Muscle layer of colon (tissue), 2 donors: ENCODE data around the gene ZNF587.
A peak's percentile ranks its signal among the peaks of the same experiment; 100 is the strongest.
"Not testable (repeated sequence)": the region's sequence is repeated elsewhere in the genome, so short reads cannot be mapped to it uniquely, and the experiment has no call there.

Source experiments
- H3K27ac ChIP-seq: one replicate; pipeline ENCODE4 v1.7.0; 2013; ENCODE audit warnings: low read depth, mild to moderate bottlenecking, low read length, moderate library complexity
- H3K27me3 ChIP-seq, 2 donors: one replicate each; pipeline ENCODE4 v1.7.0; 2013; ENCODE audit warnings: low read length in 2 of 2, mild to moderate bottlenecking in 2 of 2; ENCODE audit not compliant: insufficient read depth in 2 of 2, control insufficient read depth in 1 of 2
- H3K36me3 ChIP-seq: one replicate; pipeline ENCODE4 v1.7.0; 2013; ENCODE audit warnings: mild to moderate bottlenecking, low read length; ENCODE audit not compliant: insufficient read depth
- H3K4me1 ChIP-seq: one replicate; pipeline ENCODE4 v1.7.0; 2013; ENCODE audit warnings: mild to moderate bottlenecking, low read length; ENCODE audit not compliant: insufficient read depth
- H3K4me3 ChIP-seq, 2 donors: one replicate each; pipeline ENCODE4 v1.7.0; 2013; ENCODE audit warnings: low read length in 2 of 2, low read depth in 1 of 2, mild to moderate bottlenecking in 1 of 2, moderate library complexity in 1 of 2
- H3K9ac ChIP-seq: one replicate; pipeline ENCODE4 v1.7.0; 2013; ENCODE audit warnings: low read length
- H3K9me3 ChIP-seq: one replicate; pipeline ENCODE4 v1.7.0; 2013; ENCODE audit warnings: mild to moderate bottlenecking, low read length
- donor health status: abdominal sarcoma.
- donor health status: Adenocarcinoma of cecum.

Gene ZNF587

DNA sequence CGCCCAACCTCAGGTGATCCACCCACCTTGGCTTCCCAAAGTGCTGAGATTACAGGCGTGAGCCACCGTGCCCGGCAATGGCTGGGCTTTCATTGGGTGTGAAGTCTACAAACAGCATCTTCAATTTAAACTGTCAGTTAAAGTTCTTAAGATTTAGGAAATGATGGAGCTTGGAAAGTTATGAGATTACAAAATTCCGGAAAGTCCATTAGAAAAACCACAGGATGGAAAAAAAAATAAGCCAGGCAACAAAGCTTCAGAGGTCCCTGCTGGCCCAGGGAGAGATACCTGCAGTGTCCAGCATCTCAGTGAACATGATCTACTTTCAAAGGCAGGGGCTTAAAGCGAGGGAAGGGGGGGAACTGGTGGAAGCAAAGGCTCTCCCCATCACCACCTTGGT is 24.1 kb upstream of the ZNF587 start:
- Histone ChIP-seq H3K27ac (no peak overlapping the region), H3K9me3 (no peaks in the 10 kb centered on the region), H3K4me1 (peaks cover 8% of the 10 kb centered on the region), H3K27me3 (no peaks in the 10 kb centered on the region), H3K4me3 (no peak overlapping the region), H3K9ac (no peak overlapping the region), H3K36me3 (no peaks in the 10 kb centered on the region)

DNA sequence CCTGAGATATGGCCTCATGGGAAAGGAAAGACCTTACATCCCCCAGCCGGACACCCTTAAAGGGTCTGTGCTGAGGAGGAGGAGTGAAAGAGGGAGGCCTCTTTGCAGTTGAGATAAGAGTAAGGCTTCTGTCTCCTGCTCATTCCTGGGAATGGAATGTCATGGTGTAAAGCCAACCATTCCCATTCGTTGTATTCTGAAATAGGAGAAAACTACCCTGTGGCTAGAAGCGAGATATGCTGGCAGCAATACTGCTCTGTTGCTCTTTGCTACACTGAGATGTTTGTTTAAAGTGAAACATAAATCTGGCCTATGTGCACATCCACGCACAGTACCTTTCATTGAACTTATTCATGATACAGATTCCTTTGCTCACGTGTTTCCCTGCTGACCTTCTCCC is 20.3 kb upstream of the ZNF587 start:
- H3K4me3 ChIP-seq, result no peak overlapping the region
- peaks cover 3% of the 10 kb centered on the region for H3K4me1 ChIP-seq
- H3K9ac ChIP-seq, result no peak overlapping the region
- no peaks in the 10 kb centered on the region for H3K9me3 ChIP-seq
- H3K27ac ChIP-seq, result no peak overlapping the region
- no peaks in the 10 kb centered on the region for H3K36me3 ChIP-seq
- no peaks in the 10 kb centered on the region for H3K27me3 ChIP-seq

DNA sequence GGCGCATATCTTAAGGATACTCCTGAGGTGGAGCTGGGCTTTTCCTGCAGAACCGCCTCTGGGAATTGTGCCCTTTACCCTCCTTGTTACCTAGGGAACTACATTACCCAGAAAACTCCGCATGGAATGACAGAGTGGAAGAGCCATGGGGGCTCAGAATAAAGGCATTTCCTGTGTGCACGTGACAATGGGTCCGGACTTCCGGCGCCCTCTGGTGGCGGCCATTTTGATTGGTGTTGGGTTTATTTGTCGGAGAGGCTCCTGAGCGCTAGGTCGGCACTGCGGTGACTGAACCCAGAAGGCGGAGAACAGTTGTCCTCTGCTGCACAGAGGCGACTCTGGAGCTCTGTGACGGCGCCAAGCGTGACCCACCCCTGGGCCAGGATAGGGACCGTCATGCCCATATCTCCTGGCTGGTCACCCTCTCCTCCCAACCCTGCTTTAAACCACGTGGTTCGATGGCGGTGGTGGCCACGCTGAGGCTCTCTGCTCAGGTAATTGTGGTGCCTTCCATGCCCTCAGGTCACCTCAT is 19.5 kb upstream of the ZNF587 start, which contains the start of gene ZNF587B:
Gene ZNF587B, plus strand, starts transcription at position 229 of the 532 bp plus-strand sequence. Its CDS starts 230 bp downstream, at position 459.
- H3K36me3 ChIP-seq, result no peaks in the 10 kb centered on the region
- H3K9me3 ChIP-seq, result no peaks in the 10 kb centered on the region
- no peaks in the 10 kb centered on the region for H3K27me3 ChIP-seq
- peaks cover 3% of the 10 kb centered on the region for H3K4me1 ChIP-seq
- no peak within 1 kb of the TSS for H3K27ac ChIP-seq
- H3K9ac ChIP-seq, result no peak within 1 kb of the TSS
- H3K4me3 ChIP-seq, result peak within 1 kb of the TSS; percentile 66 to 80

DNA sequence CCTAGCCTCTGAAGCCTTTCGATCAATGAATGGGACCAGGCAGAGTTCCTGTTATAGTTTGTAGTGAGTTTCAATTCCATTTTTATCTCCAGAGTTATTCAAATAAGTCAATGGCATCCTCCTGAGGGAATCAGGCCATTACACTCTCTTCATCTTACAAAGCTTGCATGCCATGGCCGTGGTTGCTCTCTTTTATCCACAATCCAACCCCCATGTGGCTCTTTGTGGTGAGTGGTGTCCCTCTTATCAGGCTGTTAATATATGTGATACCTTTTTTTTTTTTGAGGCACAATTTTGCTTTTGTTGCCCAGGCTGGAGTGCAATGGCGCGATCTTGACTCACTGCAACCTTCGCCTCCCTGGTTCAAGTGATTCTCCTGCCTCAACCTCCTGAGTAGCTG is 12.7 kb upstream of the ZNF587 start:
- H3K9me3 ChIP-seq, H3K9ac ChIP-seq, H3K4me3 ChIP-seq, H3K27me3 ChIP-seq, H3K27ac ChIP-seq, H3K4me1 ChIP-seq, H3K36me3 ChIP-seq: not testable (repeated sequence)

DNA sequence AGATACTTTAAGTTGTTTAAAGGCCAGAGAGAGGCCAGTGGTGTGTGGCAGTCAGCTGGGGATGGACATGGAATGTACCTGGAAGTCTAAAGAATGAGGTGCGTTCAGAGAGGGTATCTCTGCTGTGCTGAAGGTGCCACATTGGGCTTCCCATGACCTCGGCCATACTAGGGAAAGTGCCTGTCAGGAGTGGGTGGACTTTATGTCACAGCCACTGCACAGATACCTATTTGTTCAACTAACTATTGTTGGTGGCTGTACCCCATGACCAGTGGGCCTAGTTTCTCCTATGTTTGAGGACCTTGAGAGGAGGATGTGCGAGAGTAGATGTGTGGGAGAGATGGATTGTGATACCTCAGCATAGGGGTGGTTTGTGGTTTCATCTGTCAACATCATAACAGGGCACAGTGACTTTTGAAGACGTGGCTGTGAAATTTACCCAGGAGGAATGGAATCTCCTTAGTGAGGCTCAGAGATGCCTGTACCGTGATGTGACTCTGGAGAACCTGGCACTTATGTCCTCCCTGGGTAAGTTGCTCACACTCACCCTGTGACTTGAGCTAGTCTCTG is 11.0 kb upstream of the ZNF587 start:
- H3K9ac ChIP-seq, H3K27ac ChIP-seq, H3K36me3 ChIP-seq, H3K4me1 ChIP-seq, H3K27me3 ChIP-seq, H3K9me3 ChIP-seq, H3K4me3 ChIP-seq: not testable (repeated sequence)

DNA sequence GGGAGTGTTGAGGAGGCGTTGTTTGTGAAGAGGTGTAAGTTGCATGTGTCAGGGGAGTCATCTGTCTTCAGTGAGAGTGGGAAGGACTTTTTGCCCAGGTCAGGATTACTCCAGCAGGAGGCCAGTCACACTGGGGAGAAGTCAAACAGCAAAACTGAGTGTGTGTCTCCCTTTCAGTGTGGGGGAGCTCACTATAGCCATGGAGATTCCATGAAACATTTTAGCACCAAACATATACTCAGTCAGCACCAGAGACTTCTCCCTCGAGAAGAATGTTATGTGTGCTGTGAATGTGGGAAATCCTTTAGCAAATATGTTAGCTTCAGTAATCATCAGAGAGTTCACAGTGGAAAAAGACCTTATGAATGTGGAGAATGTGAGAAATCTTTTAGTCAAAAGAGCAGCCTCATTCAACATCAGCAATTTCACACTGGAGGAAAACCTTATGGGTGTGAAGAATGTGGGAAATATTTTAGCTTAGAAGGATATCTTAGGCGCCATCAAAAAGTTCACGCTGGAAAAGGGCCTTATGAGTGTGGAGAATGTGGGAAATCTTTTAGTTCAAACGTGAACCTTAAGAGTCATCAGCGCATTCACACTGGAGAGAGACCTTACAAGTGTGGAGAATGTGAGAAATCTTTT is 8.4 kb upstream of the ZNF587 start:
- Histone ChIP-seq H3K9ac (no peak overlapping the region), H3K4me3 (no peak overlapping the region), H3K27me3 (no peaks in the 10 kb centered on the region), H3K9me3 (no peaks in the 10 kb centered on the region), H3K27ac (no peak overlapping the region), H3K36me3 (no peaks in the 10 kb centered on the region), H3K4me1 (no peaks in the 10 kb centered on the region)

DNA sequence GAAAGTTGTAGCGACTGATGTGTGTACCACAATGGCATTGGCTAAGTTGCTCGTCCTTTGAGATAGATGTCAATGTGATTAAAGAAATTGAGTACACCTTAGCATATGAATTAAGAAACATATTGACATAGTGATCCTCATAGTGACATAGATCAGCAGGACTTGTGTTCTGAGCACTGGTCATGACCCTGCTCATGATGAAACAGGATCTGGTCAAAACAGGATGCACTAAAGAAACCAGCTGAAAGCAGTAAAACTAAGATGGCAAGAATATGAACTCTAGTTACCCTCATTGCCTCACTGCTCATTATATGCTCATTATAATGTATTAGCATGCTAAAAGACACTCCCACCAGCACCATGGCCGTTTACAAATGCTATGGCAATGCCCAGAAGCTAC is 2.5 kb upstream of the ZNF587 start:
- not testable (repeated sequence) for H3K9me3 ChIP-seq, H3K36me3 ChIP-seq, H3K4me3 ChIP-seq, H3K27me3 ChIP-seq, H3K9ac ChIP-seq, H3K27ac ChIP-seq
- peaks cover 12% of the 10 kb centered on the region for H3K4me1 ChIP-seq

DNA sequence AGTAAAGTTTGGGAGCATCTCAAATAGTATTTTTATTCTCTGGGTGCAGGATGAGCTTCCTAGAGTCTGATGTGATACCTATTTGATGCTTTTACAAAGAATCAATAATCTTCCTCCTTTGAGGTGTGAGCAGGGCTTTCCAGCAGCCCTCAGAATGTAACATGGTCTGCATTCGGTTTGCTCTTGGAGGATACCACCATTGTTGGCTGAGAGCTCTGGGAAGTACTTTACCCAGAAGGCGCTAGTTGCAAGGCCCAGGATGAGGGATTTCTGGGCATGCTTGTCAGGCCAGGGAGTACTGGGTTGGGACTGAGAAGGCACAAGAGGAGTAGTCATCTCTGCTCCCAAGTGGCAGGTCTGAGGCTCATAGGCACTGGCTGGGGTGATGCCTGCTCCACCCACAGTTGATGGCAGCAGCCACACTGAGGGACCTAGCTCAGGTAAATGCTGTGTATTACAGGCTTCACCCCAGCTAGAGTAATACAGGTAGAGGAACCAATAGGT is 445 bp upstream of the ZNF587 start:
- H3K27me3 ChIP-seq, H3K36me3 ChIP-seq, H3K27ac ChIP-seq, H3K9ac ChIP-seq, H3K9me3 ChIP-seq: not testable (repeated sequence)
- H3K4me1 ChIP-seq, result peaks cover 12% of the 10 kb centered on the region
- peak overlapping the region; percentile 80 to 84 for H3K4me3 ChIP-seq

DNA sequence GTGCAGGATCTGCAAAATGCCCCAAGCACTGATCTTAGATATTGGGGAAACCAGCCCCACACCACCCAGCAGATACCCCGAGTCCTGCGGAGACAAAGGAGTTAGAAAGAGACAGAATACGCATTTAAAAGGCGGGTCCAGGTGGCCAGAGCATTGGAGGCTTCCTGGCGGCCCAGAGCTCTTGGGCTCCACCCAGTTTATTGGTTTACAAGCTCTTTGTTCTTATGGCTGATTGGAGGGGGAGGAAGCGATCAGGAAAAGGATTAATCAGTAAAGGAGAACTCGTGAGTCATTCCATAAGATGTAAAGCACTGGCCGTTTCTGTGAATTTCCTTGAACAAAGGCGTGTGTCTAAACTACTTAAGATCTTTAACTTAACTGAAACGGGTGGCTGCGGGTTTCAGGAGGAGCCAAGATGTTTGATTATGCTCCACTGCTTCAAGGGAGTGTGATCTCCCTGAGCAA is 926 bp downstream of the ZNF587 start:
- Histone ChIP-seq H3K27me3 (no peaks in the 10 kb centered on the region), H3K4me1 (peaks cover 12% of the 10 kb centered on the region), H3K36me3 (peaks cover 4% of the 10 kb centered on the region), H3K9ac (peak overlapping the region; percentile 28), H3K4me3 (peak overlapping the region; percentile 80 to 84), H3K27ac (no peak overlapping the region), H3K9me3 (no peaks in the 10 kb centered on the region)

DNA sequence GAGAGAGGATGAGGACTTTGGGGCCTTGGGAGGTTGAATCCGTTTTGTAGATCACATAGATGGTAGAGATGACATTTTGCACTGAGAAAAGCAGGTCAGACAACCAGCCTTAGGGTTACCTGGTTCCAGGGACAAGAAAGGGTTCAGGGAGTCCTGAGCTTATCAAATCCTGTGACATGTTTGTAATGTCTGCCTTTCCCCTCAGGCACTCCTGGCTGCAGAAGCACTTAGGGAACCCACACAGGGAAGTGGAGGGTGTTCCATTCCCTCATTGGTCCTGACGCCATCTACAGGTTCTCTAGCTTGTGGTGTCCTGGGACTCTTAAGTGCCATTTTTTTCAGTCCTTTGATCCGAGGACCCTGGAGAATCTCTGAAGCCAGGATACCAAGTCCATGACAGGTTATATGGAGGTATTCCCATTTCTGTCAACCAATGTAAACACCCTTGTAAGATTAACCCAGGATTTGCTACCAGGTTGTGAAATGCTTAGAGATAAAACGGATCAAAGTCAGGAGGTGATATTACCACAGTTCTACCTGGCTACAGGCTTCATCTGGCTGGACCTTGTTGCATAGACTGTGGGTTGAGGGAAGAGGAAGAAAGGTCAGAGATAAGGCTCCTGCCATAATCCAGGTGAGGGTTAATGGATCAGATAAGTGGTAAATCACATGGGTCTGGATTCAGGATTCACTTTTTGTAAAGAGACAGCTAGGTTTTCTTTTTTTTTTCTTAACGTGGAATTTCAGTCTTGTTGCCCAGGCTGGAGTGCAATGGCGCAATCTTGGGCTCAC is 2.3 kb downstream of the ZNF587 start:
- H3K9ac ChIP-seq, H3K27me3 ChIP-seq, H3K4me3 ChIP-seq, H3K36me3 ChIP-seq, H3K9me3 ChIP-seq, H3K27ac ChIP-seq: not testable (repeated sequence)
- H3K4me1 ChIP-seq, result peaks cover 12% of the 10 kb centered on the region

DNA sequence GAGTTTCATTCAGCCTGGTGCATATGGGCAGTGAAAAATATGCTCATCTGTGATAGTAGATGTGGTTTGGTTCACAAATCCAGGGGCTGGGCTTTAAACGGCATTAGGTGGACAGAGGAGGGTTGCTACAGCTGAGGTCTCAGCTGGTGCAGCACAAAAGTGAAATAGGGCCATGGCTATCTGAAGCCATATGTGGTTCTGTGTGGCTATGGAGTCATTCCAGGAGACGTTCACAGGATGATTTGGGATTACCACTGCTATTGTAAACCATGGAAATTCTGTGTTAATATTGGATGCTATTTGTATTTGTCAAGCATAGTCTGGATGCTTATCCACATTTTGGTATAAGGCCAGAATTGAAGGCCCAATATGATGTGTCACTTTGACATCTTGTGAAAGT is 4.5 kb downstream of the ZNF587 start:
- H3K4me3 ChIP-seq, H3K9ac ChIP-seq, H3K27ac ChIP-seq, H3K9me3 ChIP-seq, H3K27me3 ChIP-seq: not testable (repeated sequence)
- Histone ChIP-seq H3K36me3 (peaks cover 10% of the 10 kb centered on the region), H3K4me1 (peaks cover 12% of the 10 kb centered on the region)
